SU-DHL-6 (cell line): ENCODE measurements around the gene ADIPOQ.

Experiments
- CTCF ChIP-seq: fragments of 200-600 bp; sonication (generic); IDR thresholded peaks from one replicate; pipeline ENCODE4 v1.5.1; 2017; ENCODE audit warnings: antibody characterized with exemption, mild to moderate bottlenecking, low read length, moderate library complexity; ENCODE audit not compliant: insufficient read depth, poor library complexity, severe bottlenecking
- EZH2phosphoT487 ChIP-seq: fragments of 200-600 bp; sonication (generic), shearing (Covaris generic); conservative IDR thresholded peaks from 2 replicates; pipeline ENCODE4 v1.6.1; 2018; ENCODE audit warnings: mild to moderate bottlenecking, antibody characterized with exemption, low read length, moderate library complexity, mixed read lengths

- TF ChIP-seq CTCF (no peak), EZH2phosphoT487 (no peak)
Observed at GRCh38 chr3:186798239-186798874, 44.2 kb upstream of the ADIPOQ start.
